GM18526 (cell line): ENCODE measurements around the gene LGI2.

Experiments used
- POLR2A ChIP-seq: IDR thresholded peaks from 3 replicates; pipeline ENCODE4 v1.6.1; 2011; ENCODE audit not compliant: insufficient read length; ENCODE audit errors: extremely low read depth

The LGI2 gene

GRCh38 chr4:24984602-24985532 is 45.9 kb downstream of the LGI2 start:
- no peak for TF ChIP-seq POLR2A

- TF ChIP-seq POLR2A: no peak
Observed at GRCh38 chr4:24980740-24981139, 50.0 kb downstream of the LGI2 start.

- TF ChIP-seq POLR2A: no peak
Observed at GRCh38 chr4:24980064-24980690, 50.6 kb downstream of the LGI2 start.

GRCh38 chr4:24979554-24979953 is 51.2 kb downstream of the LGI2 start:
- no peak for TF ChIP-seq POLR2A

- TF ChIP-seq POLR2A: no peak
Observed at GRCh38 chr4:24978291-24979075, 52.3 kb downstream of the LGI2 start.

GRCh38 chr4:24975510-24975909 is 55.2 kb downstream of the LGI2 start:
- TF ChIP-seq POLR2A: no peak

- TF ChIP-seq POLR2A: no peak
Observed at GRCh38 chr4:24973747-24974601, 56.8 kb downstream of the LGI2 start.

GRCh38 chr4:24973404-24973746 is 57.4 kb downstream of the LGI2 start:
- TF ChIP-seq POLR2A: no peak

- TF ChIP-seq POLR2A: no peak
Observed at GRCh38 chr4:24971192-24971591, 59.6 kb downstream of the LGI2 start.

GRCh38 chr4:24970635-24971034 is 60.1 kb downstream of the LGI2 start:
- no peak for TF ChIP-seq POLR2A

- no peak for TF ChIP-seq POLR2A
Observed at GRCh38 chr4:24970191-24970590, 60.6 kb downstream of the LGI2 start.

GRCh38 chr4:24969486-24969885 is 61.3 kb downstream of the LGI2 start:
- TF ChIP-seq POLR2A: no peak

- TF ChIP-seq POLR2A: no peak
Observed at GRCh38 chr4:24968992-24969391, 61.8 kb downstream of the LGI2 start.

- no peak for TF ChIP-seq POLR2A
Observed at GRCh38 chr4:24968278-24968677, 62.5 kb downstream of the LGI2 start.

GRCh38 chr4:24967346-24967745 is 63.4 kb downstream of the LGI2 start:
- TF ChIP-seq POLR2A: no peak
